GM19099 (cell line): ENCODE results near the gene DOCK8.
A peak's percentile ranks its signal among the peaks of the same experiment; 100 is the strongest.

Experiments used
- POLR2A ChIP-seq: IDR thresholded peaks from 3 replicates; pipeline ENCODE4 v1.6.1; 2011; ENCODE audit warnings: low read depth; ENCODE audit not compliant: insufficient read length; ENCODE audit errors: extremely low read depth

Gene DOCK8

GRCh38 chr9:259405-260404 lies 45.0 kb downstream of the DOCK8 start:
- TF ChIP-seq POLR2A, result no peak

- TF ChIP-seq POLR2A, result no peak
Measured at GRCh38 chr9:264231-264630, 49.6 kb downstream of the DOCK8 start.

GRCh38 chr9:265209-265870 lies 50.7 kb downstream of the DOCK8 start:
- no peak for TF ChIP-seq POLR2A

- no peak for TF ChIP-seq POLR2A
Measured at GRCh38 chr9:266228-266627, 51.6 kb downstream of the DOCK8 start.

- no peak for TF ChIP-seq POLR2A
Measured at GRCh38 chr9:268616-269015, 54.0 kb downstream of the DOCK8 start.

GRCh38 chr9:269081-269711 lies 54.5 kb downstream of the DOCK8 start:
- no peak for TF ChIP-seq POLR2A

- no peak for TF ChIP-seq POLR2A
Measured at GRCh38 chr9:270657-271237, 56.1 kb downstream of the DOCK8 start.

GRCh38 chr9:272251-273213 lies 57.9 kb downstream of the DOCK8 start:
- peak; percentile 73 for TF ChIP-seq POLR2A

GRCh38 chr9:274406-274805 lies 59.7 kb downstream of the DOCK8 start:
- no peak for TF ChIP-seq POLR2A

- TF ChIP-seq POLR2A, result no peak
Measured at GRCh38 chr9:277601-278295, 63.1 kb downstream of the DOCK8 start.

GRCh38 chr9:278651-279050 lies 64.0 kb downstream of the DOCK8 start:
- no peak for TF ChIP-seq POLR2A

- no peak for TF ChIP-seq POLR2A
Measured at GRCh38 chr9:279674-280073, 65.0 kb downstream of the DOCK8 start.
